HL-60/S4 treated with phorbol 12-myristate 13-acetate at 8.2 ng/mL for 4 days and 3 days (cell line): Measurements from ENCODE around the gene LUC7L2.
"Not testable (repeated sequence)": the region's sequence is repeated elsewhere in the genome, so short reads cannot be mapped to it uniquely, and the experiment has no call there.

Experiments used
- in situ Hi-C: fragments of 300-500 bp; cut with MboI; formaldehyde crosslinking; loops from 2 replicates; pipeline ENCODE4 v1.15.0; 2022; ENCODE audit warnings: low sequenced_read_pairs

Gene LUC7L2

GRCh38 chr7:139359366-139360209 is at the start of gene LUC7L2:
LUC7L2 (plus strand) TSS chr7:139359894; CDS start chr7:139360262, 368 bp downstream.
- in situ Hi-C loops: no loop called here

- in situ Hi-C loops: no loop called here
Observed at GRCh38 chr7:139317939-139318505, 41.7 kb upstream of the LUC7L2 start.

GRCh38 chr7:139321071-139321745 is 38.5 kb upstream of the LUC7L2 start:
- in situ Hi-C loops: no loop called here

GRCh38 chr7:139324709-139325108 is 35.0 kb upstream of the LUC7L2 start:
- in situ Hi-C loops: not testable (repeated sequence)

- in situ Hi-C loops: no loop called here
Observed at GRCh38 chr7:139328375-139328774, 31.3 kb upstream of the LUC7L2 start.

- in situ Hi-C loops: no loop called here
Observed at GRCh38 chr7:139329119-139329518, 30.6 kb upstream of the LUC7L2 start.

- in situ Hi-C loops: no loop called here
Observed at GRCh38 chr7:139330333-139331030, 29.2 kb upstream of the LUC7L2 start.

GRCh38 chr7:139332697-139333359 is 26.9 kb upstream of the LUC7L2 start:
- in situ Hi-C loops: no loop called here

GRCh38 chr7:139333443-139333842 is 26.3 kb upstream of the LUC7L2 start:
- in situ Hi-C loops: not testable (repeated sequence)

GRCh38 chr7:139334399-139335150 is 25.1 kb upstream of the LUC7L2 start:
- in situ Hi-C loops: no loop called here

- in situ Hi-C loops: no loop called here
Observed at GRCh38 chr7:139339025-139339424, 20.7 kb upstream of the LUC7L2 start.

GRCh38 chr7:139339698-139340036 is 20.0 kb upstream of the LUC7L2 start:
- in situ Hi-C loops: no loop called here

- in situ Hi-C loops: no loop called here
Observed at GRCh38 chr7:139340037-139340807, 19.5 kb upstream of the LUC7L2 start.

- in situ Hi-C loops: no loop called here
Observed at GRCh38 chr7:139340808-139341057, 19.0 kb upstream of the LUC7L2 start.

GRCh38 chr7:139341058-139341775 is 18.5 kb upstream of the LUC7L2 start, which contains the start of gene FMC1:
FMC1 (plus strand) TSS chr7:139341337; CDS start chr7:139341385, 48 bp downstream.
- in situ Hi-C loops: no loop called here

- in situ Hi-C loops: no loop called here
Observed at GRCh38 chr7:139341776-139342226, 17.9 kb upstream of the LUC7L2 start.

- in situ Hi-C loops: no loop called here
Observed at GRCh38 chr7:139345042-139345441, 14.7 kb upstream of the LUC7L2 start.

- in situ Hi-C loops: no loop called here
Observed at GRCh38 chr7:139351027-139351426, 8.7 kb upstream of the LUC7L2 start.

GRCh38 chr7:139354729-139355128 is 5.0 kb upstream of the LUC7L2 start:
- in situ Hi-C loops: no loop called here
